HG03139 (cell line): ENCODE measurements around the gene ZNF385B.
"Not testable (repeated sequence)": the region's sequence is repeated elsewhere in the genome, so short reads cannot be mapped to it uniquely, and the experiment has no call there.

Experiments used
- ATAC-seq: cut with Tn5 transposase; IDR thresholded peaks from one replicate; pipeline ENCODE4 v1.9.1; 2021; ENCODE audit not compliant: unreplicated experiment

Gene ZNF385B

DNA sequence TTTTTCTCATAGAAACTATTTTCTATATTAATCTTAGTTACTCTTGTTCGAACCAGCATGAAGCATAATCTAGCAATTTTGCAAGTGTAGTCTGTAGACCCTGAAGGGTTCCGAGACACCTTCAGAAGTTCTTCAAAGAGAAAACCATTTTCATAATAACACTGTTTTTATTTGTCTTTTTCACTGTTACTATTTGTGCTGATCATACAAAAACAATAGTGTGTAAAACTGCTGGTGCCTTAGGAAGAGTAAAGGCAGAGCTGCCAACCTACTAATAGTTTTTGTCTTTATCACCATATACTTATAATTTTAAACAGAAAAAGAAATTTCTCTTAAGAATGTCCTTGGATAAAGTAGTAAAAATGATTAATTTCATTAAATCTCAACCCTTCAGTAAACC is 218.9 kb downstream of the ZNF385B start:
- ATAC-seq: no peak

GRCh38 chr2:179636995-179637394 is 224.4 kb downstream of the ZNF385B start:
- no peak for ATAC-seq

DNA sequence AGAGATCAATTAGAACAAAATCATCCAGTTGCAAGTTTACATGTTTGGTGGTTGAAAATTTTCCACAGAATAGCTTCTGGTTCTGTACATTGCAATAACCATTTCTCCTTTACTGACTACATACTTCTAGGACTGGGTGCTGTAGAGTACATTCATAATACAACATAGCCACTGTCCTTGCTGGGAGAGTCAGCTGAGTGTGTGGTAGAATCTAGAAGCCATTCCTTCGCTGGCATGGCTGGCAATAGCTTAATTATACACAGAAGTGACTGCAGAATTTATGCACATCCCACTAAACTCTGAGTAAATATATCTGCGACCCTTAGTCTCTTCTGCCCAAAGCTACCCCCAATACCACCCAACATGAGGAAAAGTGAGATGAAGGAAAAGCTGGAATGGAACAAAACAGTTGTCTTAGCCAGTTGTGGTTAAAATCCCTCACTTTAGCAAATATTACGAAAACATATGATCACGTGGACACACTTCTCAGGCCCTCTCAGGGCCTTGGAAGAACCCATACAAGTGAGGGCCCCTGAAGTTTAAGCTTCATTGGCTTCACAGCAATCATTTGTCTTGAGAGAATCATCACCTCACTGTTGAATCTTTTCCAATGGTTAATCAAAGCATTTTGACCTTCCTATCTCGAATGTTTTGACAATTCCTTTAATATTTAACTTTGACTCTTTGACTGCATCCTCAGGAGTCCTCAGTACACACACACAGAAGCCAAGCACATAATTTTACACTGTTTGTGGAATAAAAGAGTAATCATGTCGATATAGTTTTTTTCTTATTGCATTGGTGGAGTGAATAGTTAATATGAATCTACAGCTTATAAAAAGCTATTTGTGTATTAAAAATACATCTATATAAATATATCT is 225.1 kb downstream of the ZNF385B start:
- no peak for ATAC-seq

GRCh38 chr2:179631769-179632385 is 229.5 kb downstream of the ZNF385B start:
- ATAC-seq: not testable (repeated sequence)

- ATAC-seq: not testable (repeated sequence)
Observed at GRCh38 chr2:179629776-179630175, 231.6 kb downstream of the ZNF385B start.

GRCh38 chr2:179626261-179626660 is 235.2 kb downstream of the ZNF385B start:
- ATAC-seq: no peak

- no peak for ATAC-seq
Observed at GRCh38 chr2:179622635-179623300, 238.6 kb downstream of the ZNF385B start.

DNA sequence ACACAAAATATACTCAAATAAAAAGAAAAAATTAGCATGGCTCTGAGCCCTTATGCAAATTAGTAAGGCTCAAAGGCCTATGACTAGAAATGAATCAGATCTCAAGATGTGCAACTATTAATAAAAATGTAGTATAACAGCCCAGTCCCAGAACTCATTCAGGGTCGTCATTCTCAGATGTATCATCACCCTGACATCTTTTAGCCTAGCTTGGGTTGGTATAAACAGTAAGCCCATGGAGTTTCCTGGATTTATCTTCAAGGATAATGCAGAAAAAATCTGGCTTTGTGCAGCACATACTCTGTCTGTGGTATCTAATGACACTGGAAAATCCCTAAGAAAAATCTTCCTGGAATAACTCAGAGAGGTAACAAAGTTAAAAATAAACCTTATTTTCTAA is 239.3 kb downstream of the ZNF385B start:
- ATAC-seq: no peak

GRCh38 chr2:179619947-179620467 is 241.4 kb downstream of the ZNF385B start:
- no peak for ATAC-seq

DNA sequence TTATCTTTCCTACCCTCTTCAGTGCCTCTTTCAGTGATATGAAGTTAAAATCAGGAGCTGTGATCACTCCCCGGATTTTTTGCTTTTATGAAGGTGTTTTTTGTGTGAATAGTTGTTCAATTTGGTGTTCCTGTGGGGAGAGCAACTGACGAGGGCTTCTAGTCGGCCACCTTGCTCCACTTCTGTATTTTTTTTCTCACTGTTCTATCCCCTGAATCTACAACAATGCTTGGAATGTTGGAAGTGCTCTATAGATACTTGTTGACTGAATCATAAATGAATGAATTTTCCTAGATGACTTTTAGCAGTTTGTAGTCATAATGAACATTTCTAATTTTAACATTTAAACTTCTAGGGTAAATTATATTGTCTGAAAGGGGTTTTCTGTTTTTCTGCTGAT is 247.3 kb downstream of the ZNF385B start:
- ATAC-seq: no peak

GRCh38 chr2:179613701-179614100 is 247.7 kb downstream of the ZNF385B start:
- ATAC-seq: no peak

DNA sequence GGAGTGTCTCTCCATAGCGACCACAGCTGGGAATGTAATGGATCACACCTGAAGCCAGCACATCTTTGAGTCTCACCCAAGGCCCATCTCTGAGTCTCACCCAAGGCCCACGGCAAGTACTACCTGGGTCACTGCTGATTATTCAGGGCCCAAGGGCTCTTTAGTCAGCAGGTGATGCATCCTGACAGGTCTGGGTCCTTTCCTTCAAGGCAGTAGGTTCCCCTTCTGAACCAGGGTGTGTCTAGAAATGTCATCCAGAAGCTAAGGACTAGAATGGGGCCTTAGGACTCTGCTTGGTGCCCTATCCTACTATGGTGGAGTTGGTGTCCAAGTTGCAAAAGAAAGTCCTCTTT is 248.1 kb downstream of the ZNF385B start:
- ATAC-seq: no peak

GRCh38 chr2:179612591-179613298 is 248.7 kb downstream of the ZNF385B start:
- ATAC-seq: no peak

GRCh38 chr2:179612108-179612507 is 249.3 kb downstream of the ZNF385B start:
- ATAC-seq: no peak

DNA sequence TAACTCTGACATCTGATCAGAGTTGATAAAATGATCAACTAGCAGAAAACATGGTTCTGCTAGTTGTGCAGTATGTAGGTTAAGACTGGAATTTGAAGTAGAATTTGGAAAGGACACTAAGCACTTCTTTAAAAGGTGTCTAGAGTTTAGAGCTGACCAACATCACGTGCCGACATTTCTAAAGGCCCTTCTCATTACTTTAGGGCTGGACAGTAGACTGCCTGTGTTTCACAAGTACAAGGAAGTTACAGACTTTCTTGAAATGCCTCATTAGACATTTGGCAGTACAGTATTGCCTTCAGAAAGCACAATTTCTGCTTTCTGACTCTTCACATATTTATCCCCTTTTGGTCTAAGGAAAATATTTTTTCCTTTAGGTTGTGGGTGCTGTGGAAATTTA is 255.3 kb downstream of the ZNF385B start:
- no peak for ATAC-seq

- ATAC-seq: no peak
Observed at GRCh38 chr2:179605341-179605740, 256.1 kb downstream of the ZNF385B start.

- no peak for ATAC-seq
Observed at GRCh38 chr2:179604598-179604997, 256.8 kb downstream of the ZNF385B start.

DNA sequence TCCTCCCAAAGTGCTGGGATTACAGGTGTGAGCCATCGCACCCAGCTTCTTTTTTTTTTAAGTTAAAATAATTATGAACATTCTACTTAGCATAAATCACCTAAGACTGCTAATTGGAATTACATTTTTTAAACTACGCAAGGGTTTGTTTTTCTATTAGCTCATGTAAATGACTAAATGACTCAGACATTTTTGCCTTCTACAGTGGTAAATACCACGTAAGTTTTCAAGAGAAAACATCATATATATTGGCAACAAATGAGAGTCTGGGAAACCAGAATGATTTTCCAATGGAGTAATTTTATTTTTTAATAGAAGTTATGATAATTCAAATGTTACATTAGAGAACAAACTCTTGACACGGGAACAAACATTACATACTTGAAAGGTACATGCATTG is 259.0 kb downstream of the ZNF385B start:
- ATAC-seq: no peak

GRCh38 chr2:179596018-179596417 is 265.4 kb downstream of the ZNF385B start:
- no peak for ATAC-seq

- no peak for ATAC-seq
Observed at GRCh38 chr2:179595284-179595683, 266.1 kb downstream of the ZNF385B start.
